Colonic mucosa (tissue), 4 donors: Measurements from ENCODE around the gene DNAL4. TPM values are rescaled to one million over a fixed set of nuclear protein-coding genes. Genes with fewer than 3 reads are reported as not detected.

Source experiments
- DNase-seq: peaks from one replicate; pipeline ENCODE4 v3.0.0-alpha.2; 2020
- H3K27ac ChIP-seq: fragments of 200-600 bp; one replicate; pipeline ENCODE4 v1.8.0; 2021
- H3K27me3 ChIP-seq: fragments of 200-600 bp; one replicate; pipeline ENCODE4 v1.8.0; 2021
- H3K36me3 ChIP-seq: fragments of 200-600 bp; one replicate; pipeline ENCODE4 v1.8.0; 2021
- H3K4me1 ChIP-seq: fragments of 200-600 bp; one replicate; pipeline ENCODE4 v1.8.0; 2021; ENCODE audit warnings: mild to moderate bottlenecking
- H3K4me3 ChIP-seq: fragments of 200-600 bp; one replicate; pipeline ENCODE4 v1.8.0; 2021
- H3K9ac ChIP-seq, 2 donors: one replicate each; pipeline ENCODE4 v1.7.0; 2013; ENCODE audit warnings: control low read depth in 2 of 2, low read depth in 2 of 2, low read length in 2 of 2
- H3K9me3 ChIP-seq: fragments of 200-600 bp; one replicate; pipeline ENCODE4 v1.8.0; 2021
- intact Hi-C: fragments of 100-400 bp; cut with DNase I; formaldehyde crosslinking; loops from one replicate; pipeline ENCODE4 v1.14.1; 2022
- total RNA-seq, 2 donors: library from RNA; stranded (reverse); fragmentation: NEBNext Ultra II Directional in 1 of 2; extraction: Animal tissue kit (Norgen Biotek cat#: 25700) in 1 of 2; gene quantifications; one replicate each; pipeline ENCODE4 v1.2.1, GENCODE V29; 2021
- TF ChIP-seq, protein P1 (sequence below): fragments of 200-600 bp; IDR thresholded peaks from one replicate; pipeline ENCODE4 v1.8.0; 2022; ENCODE audit warnings: antibody characterized with exemption, mild to moderate bottlenecking
- donor health status: healthy.
- donor health status: DM: no; HTN: no; CAD: no.
- donor health status: DM: no; HTN: no; CAD: no.

Gene DNAL4
- total RNA-seq, 2 donors from 2014 or later: 15.8 to 17.8 TPM

GRCh38 chr22:38741166-38741565, 52.8 kb downstream of the DNAL4 start:
- intact Hi-C loops: no loop called here
- no peak overlapping the region for H3K9ac ChIP-seq
- no peak for DNase-seq
- H3K4me3 ChIP-seq: no peak overlapping the region
- H3K4me1 ChIP-seq: no peaks in the 10 kb centered on the region
- H3K27ac ChIP-seq: no peak overlapping the region
- H3K36me3 ChIP-seq: peaks cover 56% of the 10 kb centered on the region
- TF ChIP-seq, protein P1, sequence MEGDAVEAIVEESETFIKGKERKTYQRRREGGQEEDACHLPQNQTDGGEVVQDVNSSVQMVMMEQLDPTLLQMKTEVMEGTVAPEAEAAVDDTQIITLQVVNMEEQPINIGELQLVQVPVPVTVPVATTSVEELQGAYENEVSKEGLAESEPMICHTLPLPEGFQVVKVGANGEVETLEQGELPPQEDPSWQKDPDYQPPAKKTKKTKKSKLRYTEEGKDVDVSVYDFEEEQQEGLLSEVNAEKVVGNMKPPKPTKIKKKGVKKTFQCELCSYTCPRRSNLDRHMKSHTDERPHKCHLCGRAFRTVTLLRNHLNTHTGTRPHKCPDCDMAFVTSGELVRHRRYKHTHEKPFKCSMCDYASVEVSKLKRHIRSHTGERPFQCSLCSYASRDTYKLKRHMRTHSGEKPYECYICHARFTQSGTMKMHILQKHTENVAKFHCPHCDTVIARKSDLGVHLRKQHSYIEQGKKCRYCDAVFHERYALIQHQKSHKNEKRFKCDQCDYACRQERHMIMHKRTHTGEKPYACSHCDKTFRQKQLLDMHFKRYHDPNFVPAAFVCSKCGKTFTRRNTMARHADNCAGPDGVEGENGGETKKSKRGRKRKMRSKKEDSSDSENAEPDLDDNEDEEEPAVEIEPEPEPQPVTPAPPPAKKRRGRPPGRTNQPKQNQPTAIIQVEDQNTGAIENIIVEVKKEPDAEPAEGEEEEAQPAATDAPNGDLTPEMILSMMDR: no peak
- no peaks in the 10 kb centered on the region for H3K9me3 ChIP-seq
- H3K27me3 ChIP-seq: no peaks in the 10 kb centered on the region

DNA sequence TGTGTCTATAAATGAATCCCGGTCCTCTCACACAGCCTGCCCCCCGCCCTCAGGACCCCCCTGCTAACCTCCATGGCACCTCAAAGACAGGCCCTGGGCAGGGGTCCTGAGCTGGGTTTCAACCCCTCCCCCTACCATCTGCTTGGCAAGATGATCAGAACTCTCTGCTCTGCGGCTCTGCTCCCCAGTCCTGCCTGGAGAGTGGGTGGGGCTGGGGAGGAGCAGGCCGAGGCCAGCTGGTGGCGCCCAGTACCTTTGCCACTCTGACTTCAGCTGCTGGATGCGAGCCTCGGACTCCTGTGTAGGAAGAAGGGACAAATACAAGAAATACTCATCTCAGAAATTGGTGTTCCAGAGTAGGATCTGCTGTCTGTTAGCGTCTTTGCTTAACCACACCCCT, 53.2 kb downstream of the DNAL4 start:
- no peak overlapping the region for H3K27ac ChIP-seq
- H3K4me3 ChIP-seq: no peak overlapping the region
- intact Hi-C loops: no loop called here
- H3K36me3 ChIP-seq: peaks cover 56% of the 10 kb centered on the region
- H3K27me3 ChIP-seq: no peaks in the 10 kb centered on the region
- TF ChIP-seq, protein P1: no peak
- no peaks in the 10 kb centered on the region for H3K9me3 ChIP-seq
- H3K4me1 ChIP-seq: no peaks in the 10 kb centered on the region
- no peak for DNase-seq
- no peak overlapping the region for H3K9ac ChIP-seq

- H3K4me3 ChIP-seq: no peak overlapping the region
- peaks cover 56% of the 10 kb centered on the region for H3K36me3 ChIP-seq
- intact Hi-C loops: no loop called here
- no peaks in the 10 kb centered on the region for H3K9me3 ChIP-seq
- no peak overlapping the region for H3K9ac ChIP-seq
- H3K27me3 ChIP-seq: no peaks in the 10 kb centered on the region
- no peak for DNase-seq
- H3K4me1 ChIP-seq: no peaks in the 10 kb centered on the region
- TF ChIP-seq, protein P1: no peak
- H3K27ac ChIP-seq: no peak overlapping the region
Observed at GRCh38 chr22:38740116-38740723, 53.7 kb downstream of the DNAL4 start.

DNA sequence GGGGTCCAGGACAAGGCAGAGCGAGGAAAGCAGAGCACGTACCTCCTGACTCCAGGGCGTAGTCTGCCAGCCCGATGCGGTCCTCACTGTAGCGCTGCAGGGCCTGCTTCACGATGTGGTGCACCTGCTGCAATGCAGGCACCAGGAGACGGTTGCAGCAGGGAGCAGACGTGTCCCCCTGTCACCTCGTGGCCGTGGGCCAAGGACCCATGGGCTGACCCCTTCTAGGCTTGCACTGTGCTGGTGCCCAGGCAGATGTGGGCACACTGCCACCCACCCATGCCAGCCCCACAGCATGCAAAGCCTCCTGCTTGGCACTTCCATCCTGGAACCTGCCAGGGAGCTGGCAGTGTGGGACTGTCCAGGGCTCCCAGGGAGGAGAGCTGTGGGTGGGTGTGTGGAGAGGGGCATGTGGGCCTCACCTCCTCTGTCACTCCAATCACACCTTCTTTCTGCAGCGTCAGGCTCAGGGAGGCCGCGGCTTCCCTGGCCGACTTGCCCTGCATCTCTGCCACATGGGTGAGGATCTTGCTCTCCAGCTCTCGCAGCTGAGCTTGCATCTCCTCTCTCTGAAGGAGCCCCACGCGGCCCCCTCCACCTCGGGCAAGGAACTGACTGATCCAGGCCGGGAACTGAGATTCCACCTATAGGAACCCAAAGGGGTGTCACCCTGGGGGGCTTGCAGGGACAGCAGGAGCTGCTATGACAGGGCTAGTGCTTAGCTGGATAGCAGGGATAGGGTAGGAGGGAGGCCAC, 54.5 kb downstream of the DNAL4 start:
- H3K27ac ChIP-seq: no peak overlapping the region
- no peak for DNase-seq
- TF ChIP-seq, protein P1: no peak

GRCh38 chr22:38738475-38739070, 55.4 kb downstream of the DNAL4 start:
- H3K9ac ChIP-seq: no peak overlapping the region
- H3K27me3 ChIP-seq: no peaks in the 10 kb centered on the region
- H3K4me1 ChIP-seq: no peaks in the 10 kb centered on the region
- DNase-seq: no peak
- no peaks in the 10 kb centered on the region for H3K9me3 ChIP-seq
- H3K27ac ChIP-seq: no peak overlapping the region
- peaks cover 56% of the 10 kb centered on the region for H3K36me3 ChIP-seq
- intact Hi-C loops: no loop called here
- TF ChIP-seq, protein P1: no peak
- no peak overlapping the region for H3K4me3 ChIP-seq

More for the DNA sequence above, 54.5 kb downstream of the DNAL4 start:
- intact Hi-C loops: no loop called here
- Histone ChIP-seq H3K4me3 (no peak overlapping the region), H3K36me3 (peaks cover 56% of the 10 kb centered on the region), H3K9me3 (no peaks in the 10 kb centered on the region), H3K27me3 (no peaks in the 10 kb centered on the region), H3K4me1 (no peaks in the 10 kb centered on the region), H3K9ac (no peak overlapping the region)
